GM12878 (cell line): ENCODE measurements around the gene CBLIF. TPM values are rescaled to one million over a fixed set of nuclear protein-coding genes. Genes with fewer than 3 reads are reported as not detected.

Experiments used
- ATAC-seq: fragments of 200-7000 bp; cut with Tn5 transposase; 3 replicates; pipeline ENCODE4 v1.9.1; 2020; ENCODE audit warnings: mild to moderate bottlenecking, moderate library complexity
- BruUV-seq: library from RNA; stranded (reverse); fragments of 400-500 nt; replicated peaks from 2 replicates; lab custom pipeline; 2021; lab: Mats Ljungman, UMichigan
- CTCF ChIA-PET: fragments of 300-600 bp; sonication (Branson Sonifier 250); formaldehyde crosslinking; extraction: SDS; loops from one replicate; lab custom pipeline; 2021; ENCODE audit warnings: inconsistent platforms; lab: Yijun Ruan, JAX
- POLR2A ChIA-PET: fragments of 350-600 bp; formaldehyde crosslinking; extraction: SDS; loops from one replicate; lab custom pipeline; 2021; ENCODE audit warnings: inconsistent platforms; lab: Charles Lee
- RAD21 ChIA-PET: fragments of 300-600 bp; sonication (Branson Sonifier 250); formaldehyde crosslinking; loops from one replicate; lab custom pipeline; 2023; ENCODE audit warnings: antibody characterized with exemption; ENCODE audit not compliant: unreplicated experiment; lab: Charles Lee
- SMC1A ChIA-PET: fragments of 300-600 bp; sonication (Branson Sonifier 250); formaldehyde crosslinking; loops from one replicate; lab custom pipeline; 2023; ENCODE audit not compliant: unreplicated experiment, uncharacterized antibody; lab: Charles Lee
- DNase-seq: peaks from one replicate; pipeline ENCODE4 v3.0.0-alpha.2; 2011; ENCODE audit warnings: low read depth, low spot score
- FAIRE-seq: peaks from 3 replicates; lab custom pipeline; 2011; peaks lifted over from hg19 to GRCh38; lab: Jason Lieb, UNC
- H2AFZ ChIP-seq: 2 replicates; pipeline ENCODE4 v1.6.0; 2011; ENCODE audit warnings: low read depth, low read length, control low read depth; ENCODE audit not compliant: control insufficient read depth
- H3K27ac ChIP-seq: 2 replicates; pipeline ENCODE4 v1.5.1; 2011; ENCODE audit warnings: control low read depth; ENCODE audit not compliant: control insufficient read depth, insufficient read depth
- H3K27me3 ChIP-seq, 2 experiments: replicated peaks in 1 of 2; 2 replicates each; pipeline versions ENCODE4 v1.6.0 to v1.6.1; 2011; ENCODE audit warnings: low read length in 1 of 2; ENCODE audit not compliant: control insufficient read depth in 2 of 2, insufficient read depth in 2 of 2
- H3K36me3 ChIP-seq, 2 experiments: 2 replicates each; pipeline ENCODE4 v1.5.1; 2011; ENCODE audit warnings: low read length in 1 of 2; ENCODE audit not compliant: control insufficient read depth in 2 of 2, insufficient read depth in 2 of 2
- H3K4me1 ChIP-seq: 2 replicates; pipeline ENCODE4 v1.6.1; 2011; ENCODE audit warnings: mild to moderate bottlenecking, low read length, moderate library complexity, mixed read lengths; ENCODE audit not compliant: control insufficient read depth, insufficient read depth
- H3K4me2 ChIP-seq: 2 replicates; pipeline ENCODE4 v1.6.0; 2011; ENCODE audit warnings: control low read depth; ENCODE audit not compliant: control insufficient read depth, insufficient read depth
- H3K4me3 ChIP-seq: fragments of 200-600 bp; sonication (generic); 2 replicates; pipeline ENCODE4 v1.5.1; 2016
- H3K79me2 ChIP-seq: 2 replicates; pipeline ENCODE4 v1.6.0; 2011; ENCODE audit warnings: low read length; ENCODE audit not compliant: control insufficient read depth, insufficient read depth
- H3K9ac ChIP-seq: 2 replicates; pipeline ENCODE4 v1.8.0; 2011; ENCODE audit warnings: low read length, control low read depth, mixed read lengths; ENCODE audit not compliant: control insufficient read depth, insufficient read depth
- H3K9me3 ChIP-seq: replicated peaks from 3 replicates; pipeline ENCODE4 v1.5.1; 2011; ENCODE audit warnings: mild to moderate bottlenecking, low read length; ENCODE audit not compliant: control insufficient read depth, insufficient read depth
- H4K20me1 ChIP-seq: 2 replicates; pipeline ENCODE4 v1.6.0; 2011; ENCODE audit not compliant: control insufficient read depth, insufficient read depth
- BCL11A ChIP-seq: IDR thresholded peaks from 2 replicates; pipeline ENCODE4 v1.6.1; 2011; ENCODE audit warnings: low read depth, low read length
- BHLHE40 ChIP-seq, 2 experiments: fragments of 450-650 bp in 1 of 2; IDR thresholded peaks; 2 replicates each; pipeline ENCODE4 v1.6.1; 2011 to 2017; ENCODE audit warnings: low read depth in 2 of 2, borderline replicate concordance in 1 of 2, improper control_type of control experiment in 1 of 2, low read length in 1 of 2, mild to moderate bottlenecking in 1 of 2
- EED ChIP-seq: sonication (generic); IDR thresholded peaks from 2 replicates; pipeline ENCODE4 v1.6.1; 2016; ENCODE audit warnings: antibody characterized with exemption, low read depth
- ETV6 ChIP-seq, 2 experiments: fragments of 450-650 bp in 1 of 2; IDR thresholded peaks in 1 of 2; conservative IDR thresholded peaks in 1 of 2; 2 replicates each; pipeline ENCODE4 v1.6.1; 2014; ENCODE audit warnings: antibody characterized with exemption in 1 of 2, borderline replicate concordance in 1 of 2, low read depth in 1 of 2, mild to moderate bottlenecking in 1 of 2, moderate library complexity in 1 of 2
- KLF5 ChIP-seq: fragments of 450-650 bp; IDR thresholded peaks from 2 replicates; pipeline ENCODE4 v1.6.1; 2014; ENCODE audit warnings: mild to moderate bottlenecking; ENCODE audit not compliant: partially characterized antibody
- MEF2B ChIP-seq: fragments of 450-650 bp; IDR thresholded peaks from 2 replicates; pipeline ENCODE4 v1.6.1; 2018; ENCODE audit warnings: mild to moderate bottlenecking, moderate library complexity; ENCODE audit not compliant: partially characterized antibody, poor library complexity, severe bottlenecking
- MYC ChIP-seq: IDR thresholded peaks from 2 replicates; pipeline ENCODE4 v1.6.1; 2011; ENCODE audit warnings: mild to moderate bottlenecking, low read length, moderate library complexity, inconsistent platforms; ENCODE audit not compliant: insufficient read depth, insufficient replicate concordance, insufficient read length, severe bottlenecking
- RELA ChIP-seq: fragments of 450-650 bp; IDR thresholded peaks from 2 replicates; pipeline ENCODE4 v1.8.0; 2014; ENCODE audit warnings: borderline replicate concordance; ENCODE audit not compliant: partially characterized antibody
- RFX5 ChIP-seq: IDR thresholded peaks from 2 replicates; pipeline ENCODE4 v1.6.1; 2011; ENCODE audit warnings: low read depth, low read length, improper control_type of control experiment
- SPI1 ChIP-seq: IDR thresholded peaks from 2 replicates; pipeline ENCODE4 v1.6.1; 2011; ENCODE audit warnings: low read depth, mild to moderate bottlenecking, low read length, moderate library complexity, borderline replicate concordance; ENCODE audit not compliant: insufficient read depth
- TCF12 ChIP-seq: IDR thresholded peaks from 2 replicates; pipeline ENCODE4 v1.6.1; 2011; ENCODE audit warnings: low read depth, mild to moderate bottlenecking, low read length
- WGBS: methylation state at CpG from one replicate; pipeline ENCODE4 v1.1.6; 2016; ENCODE audit warnings: low lambda C conversion rate; ENCODE audit not compliant: insufficient replicate concordance, insufficient coverage; ENCODE audit errors: missing lambda C conversion rate; 5-methylcytosine and 5-hydroxymethylcytosine counted together
- in situ Hi-C: fragments of 300-500 bp; cut with MboI; formaldehyde crosslinking; loops from 9 replicates; pipeline ENCODE4 v1.14.3; 2018; ENCODE audit warnings: mixed read lengths
- intact Hi-C: fragments of 100-400 bp; cut with micrococcal nuclease; formaldehyde crosslinking; loops from one replicate; pipeline ENCODE4 v1.14.2; 2022; ENCODE audit not compliant: unreplicated experiment
- polyA plus RNA-seq, 11 experiments: library from polyadenylated mRNA; depleted of rRNA in 4 of 11; unstranded in 6 of 11; stranded (reverse) in 5 of 11; fragments of >200 nt; fragmentation: Nextera tagmentation in 4 of 11; fragmentation: Illumina TruSeq in 1 of 11; extraction: Ambion mirVana in 4 of 11; extraction: Trizol in 1 of 11; gene quantifications; 1 replicate in 1 of 11; 2 replicates in 10 of 11; pipeline versions ENCODE4 v1.2.1 to v1.2.3, GENCODE V29; 2011 to 2016; ENCODE audit warnings: inconsistent platforms in 2 of 11, missing spikeins in 2 of 11, low read depth in 1 of 11
- total RNA-seq, 4 experiments: library from RNA; depleted of rRNA in 3 of 4; stranded (reverse); fragments of >200 nt in 3 of 4; fragmentation: Illumina TruSeq in 1 of 4; extraction: Trizol in 1 of 4; gene quantifications; 2 replicates each; pipeline versions ENCODE4 v1.2.1 to v1.2.3, GENCODE V29; 2013 to 2021
- TF ChIP-seq, protein P1 (sequence below): fragments of 450-650 bp; IDR thresholded peaks from 2 replicates; pipeline ENCODE4 v1.6.1; 2016; ENCODE audit warnings: mild to moderate bottlenecking

CBLIF gene
- total and polyA plus RNA-seq, 10 of the 15 experiments (the other 5 are each of a cell fraction or from before 2014, with no cell fraction given) = not detected

DNA sequence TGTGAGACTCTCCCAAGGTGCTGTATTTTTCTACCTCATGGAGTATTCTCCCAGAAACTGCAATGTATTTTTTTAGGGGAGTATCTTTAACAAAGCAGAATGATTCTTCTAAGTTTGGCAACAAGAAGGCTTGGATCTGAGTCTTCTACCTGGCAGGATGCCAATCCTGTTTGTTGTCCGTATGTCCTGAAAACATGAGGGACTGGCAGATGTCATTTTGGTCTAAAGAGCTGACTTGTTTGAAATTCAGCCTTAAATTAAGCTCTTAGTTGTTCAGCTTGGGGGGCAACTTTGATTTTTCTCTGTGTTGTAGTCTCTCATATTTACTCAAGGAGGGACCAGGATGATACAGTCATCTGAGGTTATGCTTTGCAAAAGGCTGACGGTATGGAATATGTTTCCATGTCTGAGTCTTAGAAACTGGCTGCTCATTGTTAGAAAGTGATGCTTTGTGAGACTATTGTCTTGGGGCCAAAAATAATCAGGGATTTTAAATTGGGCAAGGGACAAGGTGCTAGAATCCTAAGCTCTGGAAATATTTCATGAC, 44.1 kb downstream of the CBLIF start:
- no TSS peak for BruUV-seq
- H4K20me1 ChIP-seq = no peaks in the 10 kb centered on the region
- no peaks in the 10 kb centered on the region for H3K4me1 ChIP-seq
- in situ Hi-C loops = loop anchor here (5.0 kb wide), 2 partner anchors 44 to 264 kb away; partner anchors contain the start of gene STX3
- ChIA-PET SMC1A (interaction anchor here (0.8 to 3.3 kb wide), 7 partner anchors 15 to 264 kb away, joined by 3 to 21 read pairs (median 4); partner anchors contain the start of genes PATL1 and STX3), CTCF (interaction anchor here (0.9 to 6.5 kb wide), 14 partner anchors 8 to 450 kb away, joined by 3 to 88 read pairs (median 6); partner anchors contain the start of genes MRPL16 and STX3), RAD21 (interaction anchor here (0.8 to 3.7 kb wide), 4 partner anchors 8 to 450 kb away, joined by 3 to 31 read pairs (median 4); partner anchors contain the start of gene STX3), POLR2A (interaction anchor here (0.6 to 1.5 kb wide), 3 partner anchors 45 to 143 kb away, joined by 3 to 4 read pairs (median 3); partner anchors contain the start of gene STX3)
- peaks cover 0 to 1% of the 10 kb centered on the region in 2 experiments; a peak in 2 of 4 replicates for H3K36me3 ChIP-seq
- H3K27ac ChIP-seq = no peak overlapping the region
- TF ChIP-seq RELA (no peak), MYC (no peak), ETV6 (conservative IDR thresholded peaks at IDR 0.05 in 1 of 2, IDR thresholded peaks at IDR 0.05 in 1 of 2; ENCODE audit: borderline replicate concordance in 1 of 2, low read depth in 1 of 2) (no peak), MEF2B (no peak), TCF12 (no peak), RFX5 (no peak), BHLHE40 (IDR thresholded peaks at IDR 0.05; ENCODE audit: borderline replicate concordance in 1 of 2, low read depth in 2 of 2, low read length in 1 of 2) (no peak), KLF5 (no peak), SPI1 (no peak), EED (no peak), BCL11A (no peak)
- TF ChIP-seq, protein P1, sequence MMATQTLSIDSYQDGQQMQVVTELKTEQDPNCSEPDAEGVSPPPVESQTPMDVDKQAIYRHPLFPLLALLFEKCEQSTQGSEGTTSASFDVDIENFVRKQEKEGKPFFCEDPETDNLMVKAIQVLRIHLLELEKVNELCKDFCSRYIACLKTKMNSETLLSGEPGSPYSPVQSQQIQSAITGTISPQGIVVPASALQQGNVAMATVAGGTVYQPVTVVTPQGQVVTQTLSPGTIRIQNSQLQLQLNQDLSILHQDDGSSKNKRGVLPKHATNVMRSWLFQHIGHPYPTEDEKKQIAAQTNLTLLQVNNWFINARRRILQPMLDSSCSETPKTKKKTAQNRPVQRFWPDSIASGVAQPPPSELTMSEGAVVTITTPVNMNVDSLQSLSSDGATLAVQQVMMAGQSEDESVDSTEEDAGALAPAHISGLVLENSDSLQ = no peak
- DNase-seq (no peak), FAIRE-seq (no peak), ATAC-seq (no peak)
- no peaks in the 10 kb centered on the region for H3K79me2 ChIP-seq
- no peaks in the 10 kb centered on the region for H3K9me3 ChIP-seq
- no peak overlapping the region for H3K4me2 ChIP-seq
- no peak overlapping the region for H3K4me3 ChIP-seq
- 93% methylated on average over 2 of the region's 2 CpGs for WGBS
- H3K27me3 ChIP-seq = no peaks in the 10 kb centered on the region
- H3K9ac ChIP-seq = no peak overlapping the region
- intact Hi-C loops = no loop called here
- H2AFZ ChIP-seq = no peak overlapping the region
